Measurements from ENCODE around the gene ARHGEF40. TPM values are rescaled to one million over a fixed set of nuclear protein-coding genes. Genes with fewer than 3 reads are reported as not detected.

ARHGEF40 gene
- total RNA-seq, 1 donor from 2014 or later: 57.3 TPM

- H3K9me3 Mint-ChIP-seq (ENCODE audit: low read depth): no peaks in the 10 kb centered on the region
- DNase-seq (ENCODE audit: low spot score, unreplicated experiment): no peak
- H3K4me3 Mint-ChIP-seq (ENCODE audit: low read depth): no peak overlapping the region
- H3K36me3 Mint-ChIP-seq (ENCODE audit: insufficient read depth): no peaks in the 10 kb centered on the region
- no peak overlapping the region for H3K27ac Mint-ChIP-seq
- H3K27me3 Mint-ChIP-seq: no peaks in the 10 kb centered on the region
- TF ChIP-seq, protein P1, sequence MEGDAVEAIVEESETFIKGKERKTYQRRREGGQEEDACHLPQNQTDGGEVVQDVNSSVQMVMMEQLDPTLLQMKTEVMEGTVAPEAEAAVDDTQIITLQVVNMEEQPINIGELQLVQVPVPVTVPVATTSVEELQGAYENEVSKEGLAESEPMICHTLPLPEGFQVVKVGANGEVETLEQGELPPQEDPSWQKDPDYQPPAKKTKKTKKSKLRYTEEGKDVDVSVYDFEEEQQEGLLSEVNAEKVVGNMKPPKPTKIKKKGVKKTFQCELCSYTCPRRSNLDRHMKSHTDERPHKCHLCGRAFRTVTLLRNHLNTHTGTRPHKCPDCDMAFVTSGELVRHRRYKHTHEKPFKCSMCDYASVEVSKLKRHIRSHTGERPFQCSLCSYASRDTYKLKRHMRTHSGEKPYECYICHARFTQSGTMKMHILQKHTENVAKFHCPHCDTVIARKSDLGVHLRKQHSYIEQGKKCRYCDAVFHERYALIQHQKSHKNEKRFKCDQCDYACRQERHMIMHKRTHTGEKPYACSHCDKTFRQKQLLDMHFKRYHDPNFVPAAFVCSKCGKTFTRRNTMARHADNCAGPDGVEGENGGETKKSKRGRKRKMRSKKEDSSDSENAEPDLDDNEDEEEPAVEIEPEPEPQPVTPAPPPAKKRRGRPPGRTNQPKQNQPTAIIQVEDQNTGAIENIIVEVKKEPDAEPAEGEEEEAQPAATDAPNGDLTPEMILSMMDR (IDR thresholded peaks at IDR 0.05; ENCODE audit: unreplicated experiment): no peak
- peaks cover 17% of the 10 kb centered on the region for H3K4me1 Mint-ChIP-seq (ENCODE audit: low read depth)
Measured at GRCh38 chr14:21109377-21110138, 39.5 kb downstream of the ARHGEF40 start.

- no peaks in the 10 kb centered on the region for H3K27me3 Mint-ChIP-seq
- TF ChIP-seq, protein P1 (IDR thresholded peaks at IDR 0.05; ENCODE audit: unreplicated experiment): no peak
- H3K4me3 Mint-ChIP-seq (ENCODE audit: low read depth): no peak overlapping the region
- no peak overlapping the region for H3K27ac Mint-ChIP-seq
- H3K36me3 Mint-ChIP-seq (ENCODE audit: insufficient read depth): no peaks in the 10 kb centered on the region
- H3K9me3 Mint-ChIP-seq (ENCODE audit: low read depth): no peaks in the 10 kb centered on the region
- peaks cover 1% of the 10 kb centered on the region for H3K4me1 Mint-ChIP-seq (ENCODE audit: low read depth)
- no peak for DNase-seq (ENCODE audit: low spot score, unreplicated experiment)
Measured at GRCh38 chr14:21112255-21112654, 42.2 kb downstream of the ARHGEF40 start.

DNA sequence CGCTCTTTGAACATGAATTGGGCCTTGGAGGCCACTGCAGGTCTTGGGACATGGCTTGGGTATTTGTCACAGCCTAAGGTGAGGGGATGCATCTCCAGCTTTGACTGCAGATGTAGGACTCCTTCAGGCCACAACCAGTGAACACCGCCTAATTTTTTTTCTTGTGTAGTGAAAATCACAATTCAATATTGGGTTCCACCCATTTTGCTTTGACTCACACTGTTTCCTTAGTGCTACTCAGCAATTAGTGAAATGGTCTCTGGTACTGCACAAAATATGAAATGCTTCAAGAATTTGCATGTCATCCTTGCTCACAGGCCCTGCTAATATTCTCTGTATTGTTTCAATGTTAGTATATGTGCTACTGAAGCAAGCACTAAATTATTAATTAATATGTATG lies 43.3 kb downstream of the ARHGEF40 start:
- H3K9me3 Mint-ChIP-seq (ENCODE audit: low read depth): no peaks in the 10 kb centered on the region
- no peaks in the 10 kb centered on the region for H3K27me3 Mint-ChIP-seq
- TF ChIP-seq, protein P1 (IDR thresholded peaks at IDR 0.05; ENCODE audit: unreplicated experiment): no peak
- no peak overlapping the region for H3K4me3 Mint-ChIP-seq (ENCODE audit: low read depth)
- H3K27ac Mint-ChIP-seq: no peak overlapping the region
- no peaks in the 10 kb centered on the region for H3K36me3 Mint-ChIP-seq (ENCODE audit: insufficient read depth)
- peaks cover 1% of the 10 kb centered on the region for H3K4me1 Mint-ChIP-seq (ENCODE audit: low read depth)
- DNase-seq (ENCODE audit: low spot score, unreplicated experiment): no peak

- no peak for DNase-seq (ENCODE audit: low spot score, unreplicated experiment)
- Mint-ChIP-seq H3K27ac (no peak overlapping the region), H3K4me3 (ENCODE audit: low read depth) (no peak overlapping the region), H3K4me1 (ENCODE audit: low read depth) (no peaks in the 10 kb centered on the region), H3K27me3 (no peaks in the 10 kb centered on the region), H3K36me3 (ENCODE audit: insufficient read depth) (no peaks in the 10 kb centered on the region), H3K9me3 (ENCODE audit: low read depth) (no peaks in the 10 kb centered on the region)
- TF ChIP-seq, protein P1 (IDR thresholded peaks at IDR 0.05; ENCODE audit: unreplicated experiment): no peak
Measured at GRCh38 chr14:21118933-21119332, 48.8 kb downstream of the ARHGEF40 start.

DNA sequence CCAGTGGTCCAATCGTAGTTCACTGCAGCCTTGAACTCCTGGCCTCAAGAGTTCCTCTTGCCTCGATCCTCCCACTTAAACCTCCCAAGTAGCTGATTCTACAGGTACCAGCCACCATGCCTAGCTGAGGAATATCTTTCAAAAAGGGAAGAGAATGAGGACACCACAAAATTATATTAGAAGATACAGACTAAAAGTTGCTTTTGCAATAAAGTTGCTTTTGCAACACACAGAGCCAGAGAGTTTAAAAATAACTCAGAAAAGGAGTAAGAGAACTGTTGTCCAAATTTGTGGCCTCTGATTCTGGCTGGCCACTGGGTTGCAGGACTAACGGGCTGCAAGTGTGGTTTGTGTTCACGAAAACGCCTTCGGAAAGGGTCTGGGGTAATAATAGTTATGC lies 50.6 kb downstream of the ARHGEF40 start:
- H3K27ac Mint-ChIP-seq: no peak overlapping the region

More for the DNA sequence above, 50.6 kb downstream of the ARHGEF40 start:
- Mint-ChIP-seq H3K27me3 (no peaks in the 10 kb centered on the region), H3K4me1 (ENCODE audit: low read depth) (no peaks in the 10 kb centered on the region), H3K4me3 (ENCODE audit: low read depth) (no peak overlapping the region), H3K9me3 (ENCODE audit: low read depth) (peaks cover 6% of the 10 kb centered on the region), H3K36me3 (ENCODE audit: insufficient read depth) (peaks cover 1% of the 10 kb centered on the region)
- TF ChIP-seq, protein P1 (IDR thresholded peaks at IDR 0.05; ENCODE audit: unreplicated experiment): no peak
- DNase-seq (ENCODE audit: low spot score, unreplicated experiment): no peak
